Measurements from ENCODE around the gene FAM228A.
"Not testable (repeated sequence)": the region's sequence is repeated elsewhere in the genome, so short reads cannot be mapped to it uniquely, and the experiment has no call there.

FAM228A gene

GRCh38 chr2:24174851-24175277 lies at the start of gene FAM228A:
TSS of gene FAM228A (plus strand) at chr2:24175053. CDS start at chr2:24175481, 428 bp downstream.
- DNase-seq (ENCODE audit: low spot score), result no peak

GRCh38 chr2:24125956-24126355 lies 48.9 kb upstream of the FAM228A start:
- no peak for DNase-seq (ENCODE audit: low spot score)

- no peak for DNase-seq (ENCODE audit: low spot score)
Measured at GRCh38 chr2:24132543-24132942, 42.3 kb upstream of the FAM228A start.

GRCh38 chr2:24140305-24140704 lies 34.5 kb upstream of the FAM228A start:
- DNase-seq (ENCODE audit: low spot score), result not testable (repeated sequence)

- DNase-seq (ENCODE audit: low spot score), result no peak
Measured at GRCh38 chr2:24147364-24147763, 27.5 kb upstream of the FAM228A start.

GRCh38 chr2:24152413-24153197 lies 22.2 kb upstream of the FAM228A start:
- no peak for DNase-seq (ENCODE audit: low spot score)

- DNase-seq (ENCODE audit: low spot score), result no peak
Measured at GRCh38 chr2:24153478-24153877, 21.4 kb upstream of the FAM228A start.

- no peak for DNase-seq (ENCODE audit: low spot score)
Measured at GRCh38 chr2:24158131-24158530, 16.7 kb upstream of the FAM228A start.

GRCh38 chr2:24159708-24160107 lies 15.1 kb upstream of the FAM228A start:
- no peak for DNase-seq (ENCODE audit: low spot score)

- no peak for DNase-seq (ENCODE audit: low spot score)
Measured at GRCh38 chr2:24160761-24161160, 14.1 kb upstream of the FAM228A start.

GRCh38 chr2:24162494-24162893 lies 12.4 kb upstream of the FAM228A start:
- no peak for DNase-seq (ENCODE audit: low spot score)

GRCh38 chr2:24163186-24163585 lies 11.7 kb upstream of the FAM228A start:
- DNase-seq (ENCODE audit: low spot score), result no peak

- no peak for DNase-seq (ENCODE audit: low spot score)
Measured at GRCh38 chr2:24163601-24164000, 11.3 kb upstream of the FAM228A start.

- peak; percentile 17 for DNase-seq (ENCODE audit: low spot score)
Measured at GRCh38 chr2:24164416-24164973, 10.4 kb upstream of the FAM228A start.

- DNase-seq (ENCODE audit: low spot score), result no peak
Measured at GRCh38 chr2:24169023-24169422, 5.8 kb upstream of the FAM228A start.

- no peak for DNase-seq (ENCODE audit: low spot score)
Measured at GRCh38 chr2:24175631-24176187, 856 bp downstream of the FAM228A start.

- DNase-seq (ENCODE audit: low spot score), result no peak
Measured at GRCh38 chr2:24176326-24176725, 1.5 kb downstream of the FAM228A start.

- no peak for DNase-seq (ENCODE audit: low spot score)
Measured at GRCh38 chr2:24179683-24180082, 4.8 kb downstream of the FAM228A start.

GRCh38 chr2:24181849-24182248 lies 7.0 kb downstream of the FAM228A start:
- no peak for DNase-seq (ENCODE audit: low spot score)

- no peak for DNase-seq (ENCODE audit: low spot score)
Measured at GRCh38 chr2:24182507-24182906, 7.7 kb downstream of the FAM228A start.

GRCh38 chr2:24183366-24184069 lies 8.7 kb downstream of the FAM228A start:
- DNase-seq (ENCODE audit: low spot score), result no peak

- DNase-seq (ENCODE audit: low spot score), result no peak
Measured at GRCh38 chr2:24189551-24189950, 14.7 kb downstream of the FAM228A start.

GRCh38 chr2:24190503-24190902 lies 15.7 kb downstream of the FAM228A start:
- no peak for DNase-seq (ENCODE audit: low spot score)
